ENCODE data around the gene POP4.

POP4 gene

GRCh38 chr19:29662278-29662603 lies 56.2 kb downstream of the POP4 start:
- no peak for DNase-seq (ENCODE audit: low read depth, low spot score)

- DNase-seq (ENCODE audit: low read depth, low spot score) = peak; percentile 34
Observed at GRCh38 chr19:29662604-29663404, 56.7 kb downstream of the POP4 start.

GRCh38 chr19:29663861-29664752 lies 58.0 kb downstream of the POP4 start:
- DNase-seq (ENCODE audit: low read depth, low spot score) = peak; percentile 77

- DNase-seq (ENCODE audit: low read depth, low spot score) = no peak
Observed at GRCh38 chr19:29664753-29665214, 58.7 kb downstream of the POP4 start.

- DNase-seq (ENCODE audit: low read depth, low spot score) = peak; percentile 86
Observed at GRCh38 chr19:29665215-29665825, 59.2 kb downstream of the POP4 start, which contains the start of gene PLEKHF1. Gene PLEKHF1 (plus strand): TSS chr19:29665461. CDS start chr19:29673840, 8,379 bp downstream.

GRCh38 chr19:29665826-29666577 lies 59.9 kb downstream of the POP4 start:
- peak; percentile 80 for DNase-seq (ENCODE audit: low read depth, low spot score)

All from ELF-1 (cell line).